ENCODE results near the gene DYRK4.

DYRK4 gene

GRCh38 chr12:4591180-4591687 is 29.2 kb downstream of the DYRK4 start:
- no peak overlapping the region for H3K4me3 ChIP-seq (ENCODE audit: low read depth, low read length)
- no peak for DNase-seq (ENCODE audit: low read depth)
- no peak for TF ChIP-seq CTCF (IDR thresholded peaks at IDR 0.05; ENCODE audit: low read depth, low read length, missing control alignments)

- TF ChIP-seq CTCF (IDR thresholded peaks at IDR 0.05; ENCODE audit: low read depth, low read length, missing control alignments), result no peak
- H3K4me3 ChIP-seq (ENCODE audit: low read depth, low read length), result no peak overlapping the region
- DNase-seq (ENCODE audit: low read depth), result no peak
Measured at GRCh38 chr12:4595881-4596280, 33.9 kb downstream of the DYRK4 start.

- H3K4me3 ChIP-seq (ENCODE audit: low read depth, low read length), result no peak overlapping the region
- no peak for DNase-seq (ENCODE audit: low read depth)
- no peak for TF ChIP-seq CTCF (IDR thresholded peaks at IDR 0.05; ENCODE audit: low read depth, low read length, missing control alignments)
Measured at GRCh38 chr12:4603421-4603820, 41.4 kb downstream of the DYRK4 start.

GRCh38 chr12:4603946-4604345 is 41.9 kb downstream of the DYRK4 start:
- no peak for DNase-seq (ENCODE audit: low read depth)
- no peak overlapping the region for H3K4me3 ChIP-seq (ENCODE audit: low read depth, low read length)

GRCh38 chr12:4604684-4605193 is 42.7 kb downstream of the DYRK4 start:
- H3K4me3 ChIP-seq (ENCODE audit: low read depth, low read length), result peak overlapping the region; percentile 76
- peak; percentile 74 for DNase-seq (ENCODE audit: low read depth)
- TF ChIP-seq CTCF (IDR thresholded peaks at IDR 0.05; ENCODE audit: low read depth, low read length, missing control alignments), result peak; percentile 99

More at GRCh38 chr12:4603946-4604345, 41.9 kb downstream of the DYRK4 start:
- TF ChIP-seq CTCF (IDR thresholded peaks at IDR 0.05; ENCODE audit: low read depth, low read length, missing control alignments), result no peak

GRCh38 chr12:4607056-4607455 is 45.0 kb downstream of the DYRK4 start:
- no peak for DNase-seq (ENCODE audit: low read depth)
- TF ChIP-seq CTCF (IDR thresholded peaks at IDR 0.05; ENCODE audit: low read depth, low read length, missing control alignments), result no peak
- no peak overlapping the region for H3K4me3 ChIP-seq (ENCODE audit: low read depth, low read length)

GRCh38 chr12:4609071-4609470 is 47.1 kb downstream of the DYRK4 start:
- no peak for TF ChIP-seq CTCF (IDR thresholded peaks at IDR 0.05; ENCODE audit: low read depth, low read length, missing control alignments)
- H3K4me3 ChIP-seq (ENCODE audit: low read depth, low read length), result no peak overlapping the region
- no peak for DNase-seq (ENCODE audit: low read depth)
